Tibial nerve (tissue), 4 donors: ENCODE data around the gene POU6F2.

Source experiments
- CTCF ChIP-seq, 5 experiments: fragments of 200-600 bp in 3 of 5; fragments of 450-650 bp in 2 of 5; sonication (generic) in 3 of 5; IDR thresholded peaks; one replicate each; pipeline ENCODE4 v1.5.1; 2016 to 2019; ENCODE audit warnings: antibody characterized with exemption in 5 of 5, mild to moderate bottlenecking in 3 of 5, moderate library complexity in 2 of 5
- EP300 ChIP-seq, 2 donors: sonication (generic); formaldehyde crosslinking; IDR thresholded peaks; one replicate each; pipeline ENCODE4 v1.6.1; 2017; ENCODE audit warnings: antibody characterized with exemption in 2 of 2, mild to moderate bottlenecking in 1 of 2
- POLR2A ChIP-seq, 2 donors: fragments of 450-650 bp; IDR thresholded peaks; one replicate each; pipeline ENCODE4 v1.6.1; 2017; ENCODE audit warnings: antibody characterized with exemption in 2 of 2, mild to moderate bottlenecking in 2 of 2, moderate library complexity in 2 of 2

- no peak for TF ChIP-seq POLR2A (IDR thresholded peaks at IDR 0.05)
- no peak for TF ChIP-seq CTCF (IDR thresholded peaks at IDR 0.05)
- TF ChIP-seq EP300 (IDR thresholded peaks at IDR 0.05), result no peak
Measured at GRCh38 chr7:38992203-38992602, 14.5 kb downstream of the POU6F2 start.
